H1 (cell line): ENCODE measurements around the gene OR5AU1. TPM values are rescaled to one million over a fixed set of nuclear protein-coding genes. Genes with fewer than 3 reads are reported as not detected.

Experiments
- CTCF ChIA-PET: fragments of 300-600 bp; sonication (Branson Sonifier 250); formaldehyde crosslinking; loops from one replicate; lab custom pipeline; 2021; ENCODE audit not compliant: partially characterized antibody; lab: Charles Lee
- POLR2A ChIA-PET: fragments of 300-600 bp; sonication (Branson Sonifier 250); formaldehyde crosslinking; loops from one replicate; lab custom pipeline; 2021; ENCODE audit warnings: inconsistent platforms; ENCODE audit not compliant: partially characterized antibody; lab: Charles Lee
- DNase-seq, 2 experiments: peaks; one replicate each; pipeline versions ENCODE4 v3.0.0 to v3.0.0-alpha.2; 2010 to 2022; ENCODE audit warnings: low spot score in 2 of 2, low read depth in 1 of 2, mixed read lengths in 1 of 2
- FAIRE-seq: peaks from 2 replicates; lab custom pipeline; 2011; peaks lifted over from hg19 to GRCh38; lab: Jason Lieb, UNC
- H2AFZ ChIP-seq: 2 replicates; pipeline ENCODE4 v1.8.1; 2012; ENCODE audit warnings: low read length, inconsistent platforms
- H2AK5ac ChIP-seq: 2 replicates; pipeline ENCODE4 v1.6.1; 2013; ENCODE audit warnings: low read depth, low read length
- H2BK120ac ChIP-seq: replicated peaks from 2 replicates; pipeline ENCODE3; 2013; ENCODE audit warnings: low read depth, low read length, inconsistent platforms
- H2BK12ac ChIP-seq: 2 replicates; pipeline ENCODE4 v1.6.1; 2013; ENCODE audit warnings: low read depth, low read length
- H2BK15ac ChIP-seq: 2 replicates; pipeline ENCODE4 v1.6.1; 2013; ENCODE audit warnings: low read length
- H2BK20ac ChIP-seq: 2 replicates; pipeline ENCODE4 v1.6.1; 2013; ENCODE audit warnings: low read length
- H2BK5ac ChIP-seq: 2 replicates; pipeline ENCODE4 v1.6.1; 2013; ENCODE audit warnings: low read depth, low read length
- H3K14ac ChIP-seq: 2 replicates; pipeline ENCODE4 v1.6.1; 2013; ENCODE audit warnings: inconsistent platforms; ENCODE audit not compliant: insufficient read length
- H3K18ac ChIP-seq: 2 replicates; pipeline ENCODE4 v1.6.1; 2013; ENCODE audit warnings: low read length; ENCODE audit errors: extremely low read depth
- H3K23ac ChIP-seq: 2 replicates; pipeline ENCODE4 v1.6.1; 2013; ENCODE audit warnings: inconsistent platforms; ENCODE audit not compliant: insufficient read length
- H3K23me2 ChIP-seq: 2 replicates; pipeline ENCODE4 v1.6.1; 2013; ENCODE audit warnings: low read depth, low read length
- H3K27ac ChIP-seq: 2 replicates; pipeline ENCODE4 v1.6.1; 2011; ENCODE audit warnings: low read depth, low read length, inconsistent platforms
- H3K27me3 ChIP-seq, 4 experiments: replicated peaks in 1 of 4; 1 replicate in 1 of 4; 2 replicates in 3 of 4; pipeline versions ENCODE4 v1.6.1 to v1.8.1; 2011 to 2013; ENCODE audit warnings: low read length in 3 of 4, mild to moderate bottlenecking in 3 of 4, inconsistent platforms in 2 of 4, mixed read lengths in 2 of 4, moderate library complexity in 1 of 4; ENCODE audit not compliant: control insufficient read depth in 3 of 4, insufficient read depth in 3 of 4; ENCODE audit errors: extremely low read depth in 1 of 4
- H3K36me3 ChIP-seq, 4 experiments: 2 replicates each; pipeline versions ENCODE4 v1.6.1 to v1.8.1; 2011 to 2013; ENCODE audit warnings: mild to moderate bottlenecking in 4 of 4, low read length in 3 of 4, moderate library complexity in 2 of 4, control low read depth in 1 of 4, inconsistent platforms in 1 of 4; ENCODE audit not compliant: insufficient read depth in 4 of 4, control insufficient read depth in 2 of 4
- H3K4ac ChIP-seq: replicated peaks from 2 replicates; pipeline ENCODE3; 2013; ENCODE audit warnings: low read length, low read depth, mixed read lengths, inconsistent platforms; ENCODE audit not compliant: insufficient read length
- H3K4me1 ChIP-seq, 4 experiments: replicated peaks in 1 of 4; 1 replicate in 1 of 4; 2 replicates in 3 of 4; pipeline versions ENCODE4 v1.6.1 to v1.8.1; 2011 to 2013; ENCODE audit warnings: low read length in 3 of 4, inconsistent platforms in 2 of 4, mixed read lengths in 1 of 4; ENCODE audit not compliant: insufficient read depth in 4 of 4, control insufficient read depth in 3 of 4
- H3K4me2 ChIP-seq, 2 experiments: 2 replicates each; pipeline versions ENCODE4 v1.6.1 to v1.8.1; 2011 to 2013; ENCODE audit warnings: low read depth in 2 of 2, low read length in 2 of 2, control low read depth in 1 of 2, inconsistent platforms in 1 of 2, mild to moderate bottlenecking in 1 of 2; ENCODE audit not compliant: insufficient read depth in 1 of 2
- H3K4me3 ChIP-seq, 4 experiments: fragments of 200-600, 300-600 bp in 1 of 4; sonication (generic), shearing (Covaris generic), sonication (Bioruptor Twin) in 1 of 4; 2 replicates each; pipeline versions ENCODE4 v1.5.1 to v1.8.1; 2011 to 2016; ENCODE audit warnings: low read length in 4 of 4, low read depth in 3 of 4, control low read depth in 2 of 4, inconsistent platforms in 2 of 4, mild to moderate bottlenecking in 2 of 4, mixed read lengths in 1 of 4, moderate library complexity in 1 of 4; ENCODE audit not compliant: insufficient read depth in 2 of 4; ENCODE audit errors: extremely low read depth in 1 of 4
- H3K56ac ChIP-seq: replicated peaks from 2 replicates; pipeline ENCODE3; 2013; ENCODE audit warnings: low read depth, mild to moderate bottlenecking, mixed read lengths, low read length, inconsistent platforms; ENCODE audit not compliant: insufficient read length
- H3K79me1 ChIP-seq: 2 replicates; pipeline ENCODE4 v1.6.1; 2013; ENCODE audit warnings: low read depth, low read length, control low read depth
- H3K79me2 ChIP-seq, 2 experiments: 2 replicates each; pipeline versions ENCODE4 v1.6.1 to v1.8.1; 2012 to 2013; ENCODE audit warnings: low read length in 2 of 2, mild to moderate bottlenecking in 2 of 2, inconsistent platforms in 1 of 2; ENCODE audit not compliant: insufficient read depth in 2 of 2, control insufficient read depth in 1 of 2
- H3K9ac ChIP-seq, 4 experiments: replicated peaks in 1 of 4; 1 replicate in 1 of 4; 2 replicates in 3 of 4; pipeline versions ENCODE4 v1.6.1 to v1.8.1; 2011 to 2013; ENCODE audit warnings: low read depth in 3 of 4, low read length in 3 of 4, control low read depth in 2 of 4, mild to moderate bottlenecking in 2 of 4, moderate library complexity in 2 of 4, inconsistent platforms in 1 of 4; ENCODE audit errors: extremely low read depth in 1 of 4
- H3K9me3 ChIP-seq, 2 experiments: 2 replicates each; pipeline versions ENCODE4 v1.6.1 to v1.8.1; 2012 to 2013; ENCODE audit warnings: mild to moderate bottlenecking in 2 of 2, moderate library complexity in 2 of 2, control low read depth in 1 of 2, inconsistent platforms in 1 of 2, low read depth in 1 of 2, low read length in 1 of 2, mixed read lengths in 1 of 2; ENCODE audit not compliant: insufficient read depth in 2 of 2
- H4K20me1 ChIP-seq, 2 experiments: replicated peaks in 1 of 2; 2 replicates each; pipeline versions ENCODE3 to v1.8.1; 2011 to 2013; ENCODE audit warnings: inconsistent platforms in 2 of 2, low read length in 2 of 2, mild to moderate bottlenecking in 1 of 2; ENCODE audit not compliant: insufficient read depth in 2 of 2, control insufficient read depth in 1 of 2
- H4K5ac ChIP-seq: 2 replicates; pipeline ENCODE4 v1.6.1; 2013; ENCODE audit warnings: low read length, low read depth, mixed read lengths, inconsistent platforms; ENCODE audit not compliant: insufficient read length
- H4K8ac ChIP-seq: 2 replicates; pipeline ENCODE4 v1.8.0; 2013; ENCODE audit warnings: mild to moderate bottlenecking, moderate library complexity, low read length, inconsistent platforms; ENCODE audit not compliant: insufficient read depth; ENCODE audit errors: extremely low read depth
- H4K91ac ChIP-seq: replicated peaks from 2 replicates; pipeline ENCODE3; 2013; ENCODE audit warnings: low read length, mixed read lengths, inconsistent platforms; ENCODE audit not compliant: insufficient read length
- BACH1 ChIP-seq: IDR thresholded peaks from 2 replicates; pipeline ENCODE4 v1.6.1; 2012; ENCODE audit warnings: low read length, improper control_type of control experiment
- BRCA1 ChIP-seq: IDR thresholded peaks from 2 replicates; pipeline ENCODE4 v1.6.1; 2012; ENCODE audit warnings: low read depth, low read length, improper control_type of control experiment
- E2F6 ChIP-seq: IDR thresholded peaks from 2 replicates; pipeline ENCODE4 v1.6.1; 2012; ENCODE audit warnings: inconsistent platforms
- JUN ChIP-seq: IDR thresholded peaks from 2 replicates; pipeline ENCODE4 v1.6.1; 2011; ENCODE audit warnings: low read depth, mild to moderate bottlenecking, improper control_type of control experiment, low read length
- NANOG ChIP-seq: IDR thresholded peaks from 2 replicates; pipeline ENCODE4 v1.6.1; 2011; ENCODE audit warnings: low read length, low read depth, mild to moderate bottlenecking, inconsistent platforms; ENCODE audit not compliant: insufficient read depth, poor library complexity, severe bottlenecking
- POLR2A ChIP-seq, 2 experiments: IDR thresholded peaks; 1 replicate in 1 of 2; 2 replicates in 1 of 2; pipeline ENCODE4 v1.6.1; 2011; ENCODE audit warnings: low read depth in 2 of 2, low read length in 2 of 2, mild to moderate bottlenecking in 2 of 2; ENCODE audit errors: control extremely low read depth in 1 of 2
- POLR2AphosphoS5 ChIP-seq: IDR thresholded peaks from 2 replicates; pipeline ENCODE4 v1.6.1; 2011; ENCODE audit warnings: low read depth, low read length
- TAF1 ChIP-seq: IDR thresholded peaks from 2 replicates; pipeline ENCODE4 v1.6.1; 2011; ENCODE audit warnings: mild to moderate bottlenecking, low read depth, low read length
- TBP ChIP-seq: IDR thresholded peaks from 2 replicates; pipeline ENCODE4 v1.6.1; 2011; ENCODE audit warnings: low read depth, low read length, improper control_type of control experiment
- YY1 ChIP-seq: IDR thresholded peaks from 2 replicates; pipeline ENCODE4 v1.6.1; 2011; ENCODE audit warnings: low read depth, mild to moderate bottlenecking, low read length
- WGBS, 2 experiments: shearing (Covaris generic) in 1 of 2; methylation state at CpG; one replicate each; pipeline versions ENCODE4 v1.1.6 to v1.1.7; 2013 to 2015; ENCODE audit warnings: low lambda C conversion rate in 2 of 2, mixed read lengths in 2 of 2, inconsistent platforms in 1 of 2, low coverage in 1 of 2, missing lambda C conversion rate in 1 of 2; ENCODE audit not compliant: insufficient replicate concordance in 2 of 2, insufficient coverage in 1 of 2, insufficient read length in 1 of 2; ENCODE audit errors: extremely low coverage in 1 of 2, missing lambda C conversion rate in 1 of 2; 5-methylcytosine and 5-hydroxymethylcytosine counted together
- polyA plus RNA-seq, 7 experiments: library from polyadenylated mRNA; depleted of rRNA in 3 of 7; stranded (reverse) in 5 of 7; unstranded in 2 of 7; fragments of >200 nt in 5 of 7; fragments of 200-250 nt in 2 of 7; gene quantifications; 1 replicate in 5 of 7; 2 replicates in 1 of 7; 4 replicates in 1 of 7; pipeline versions ENCODE4 v1.2.1 to v1.2.3, GENCODE V29; 2011 to 2013; ENCODE audit warnings: missing spikeins in 2 of 7, mixed read lengths in 2 of 7
- total RNA-seq: library from RNA; stranded (reverse); fragmentation: NEBNext Ultra II Directional; extraction: Animal tissue kit (Norgen Biotek cat#: 25700); gene quantifications from 2 replicates; pipeline ENCODE4 v1.2.1, GENCODE V29; 2021
- TF ChIP-seq, protein P1 (sequence below): IDR thresholded peaks from 2 replicates; pipeline ENCODE4 v1.6.1; 2012; ENCODE audit warnings: inconsistent platforms

Gene OR5AU1
- total and polyA plus RNA-seq, 2 of the 8 experiments (the other 6 are each of a cell fraction or from before 2014, with no cell fraction given): not detected

DNA sequence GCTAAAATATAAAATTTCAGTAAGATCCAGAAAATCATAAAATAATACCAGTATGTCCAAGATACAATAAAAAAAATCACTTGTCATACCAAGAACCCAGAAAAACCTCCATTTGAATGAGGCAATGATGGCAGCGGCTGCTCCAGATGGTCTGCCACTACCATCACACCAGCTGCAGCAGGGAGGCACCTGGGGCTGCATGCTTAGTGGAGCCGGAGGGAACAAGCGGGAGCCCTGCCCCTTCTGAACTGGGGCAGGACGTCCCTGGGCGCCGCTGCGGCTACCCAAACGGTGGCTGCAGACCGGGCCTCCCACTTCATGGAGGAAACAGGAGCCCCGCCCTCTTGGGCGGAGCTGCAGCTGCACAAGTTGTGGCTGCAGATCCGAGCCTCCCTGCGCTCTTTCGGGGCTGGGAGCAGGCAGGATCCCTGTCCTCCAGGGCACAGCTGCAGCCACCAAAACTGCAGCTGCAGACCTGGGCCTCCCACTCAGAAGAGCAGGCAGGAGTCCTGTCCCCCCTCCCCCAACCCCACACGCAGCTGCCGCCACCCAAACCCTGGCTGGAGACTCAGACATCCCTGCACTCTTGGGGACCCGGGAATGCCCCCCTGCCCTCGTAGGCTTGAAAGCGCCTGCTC lies 36.1 kb upstream of the OR5AU1 start:
- no peak overlapping the region for H3K27ac ChIP-seq
- FAIRE-seq (no peak), DNase-seq (peak; percentile 82 to 86)
- peak overlapping the region in 3 of 4 experiments; percentile 18 to 46 (median 32); a peak in 6 of 8 replicates for H3K4me3 ChIP-seq
- no peak overlapping the region for H2BK120ac ChIP-seq
- H3K56ac ChIP-seq: no peak overlapping the region
- no peak overlapping the region for H2AK5ac ChIP-seq
- peak overlapping the region; percentile 26 to 60; a peak in 3 of 4 replicates for H3K4me2 ChIP-seq
- peak overlapping the region; percentile 83; the same call in 1 of the 2 replicates for H3K18ac ChIP-seq
- H3K79me2 ChIP-seq: no peaks in the 10 kb centered on the region
- ChIA-PET POLR2A (interaction anchor here (0.6 to 5.4 kb wide), 7 partner anchors 12 to 155 kb away, joined by 3 to 101 read pairs (median 4); partner anchors contain the start of gene ARHGEF40), CTCF (interaction anchor here (0.8 to 2.1 kb wide), 5 partner anchors 10 to 177 kb away, joined by 3 to 7 read pairs (median 3); no protein-coding TSS in a partner anchor)
- H2BK12ac ChIP-seq: no peak overlapping the region
- no peaks in the 10 kb centered on the region for H4K20me1 ChIP-seq
- peak overlapping the region; percentile 47 for H4K91ac ChIP-seq
- H2BK5ac ChIP-seq: no peak overlapping the region; the same call in 1 of the 2 replicates
- no peak overlapping the region for H2BK15ac ChIP-seq
- H4K5ac ChIP-seq: peak overlapping the region; percentile 20
- WGBS, 2 experiments: 23% methylated on average over 16 of the region's 19 CpGs; no CpG with 5 or more reads in 1 of the 2 experiments
- H2BK20ac ChIP-seq: no peak overlapping the region
- no peak overlapping the region for H3K14ac ChIP-seq
- no peak overlapping the region for H3K23ac ChIP-seq
- H3K9me3 ChIP-seq: peaks cover 0 to 6% of the 10 kb centered on the region in 2 experiments; a peak in 1 of 4 replicates
- H3K23me2 ChIP-seq: no peaks in the 10 kb centered on the region
- no peaks in the 10 kb centered on the region for H3K79me1 ChIP-seq
- H3K36me3 ChIP-seq: no peaks in the 10 kb centered on the region
- peak overlapping the region; percentile 54; the same call in 1 of the 2 replicates for H2AFZ ChIP-seq
- peaks cover 4 to 8% (median 6%) of the 10 kb centered on the region in 4 experiments; a peak in 6 of 7 replicates for H3K4me1 ChIP-seq
- TF ChIP-seq, protein P1, sequence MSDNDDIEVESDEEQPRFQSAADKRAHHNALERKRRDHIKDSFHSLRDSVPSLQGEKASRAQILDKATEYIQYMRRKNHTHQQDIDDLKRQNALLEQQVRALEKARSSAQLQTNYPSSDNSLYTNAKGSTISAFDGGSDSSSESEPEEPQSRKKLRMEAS: peak; percentile 71
- TF ChIP-seq NANOG: peak; percentile 5
- peak; percentile 39; the same call in 1 of the 2 replicates for TF ChIP-seq POLR2AphosphoS5
- TF ChIP-seq JUN: no peak
- TF ChIP-seq BRCA1: no peak
- peak; percentile 77 for TF ChIP-seq E2F6
- peak; percentile 74; the same call in 1 of the 2 replicates for TF ChIP-seq YY1
- TF ChIP-seq TBP: peak; percentile 57
- 0 out of 2 replicates have a peak, but pooled peaks have one; percentile 37 for TF ChIP-seq TAF1
- peak in 1 of 2 experiments; percentile 48; a peak in 1 of 3 replicates for TF ChIP-seq POLR2A (IDR thresholded peaks at IDR 0.05; ENCODE audit: control extremely low read depth in 1 of 2, low read depth in 2 of 2, low read length in 2 of 2)
- no peak for TF ChIP-seq BACH1
- no peak overlapping the region for H3K9ac ChIP-seq
- no peak overlapping the region for H3K4ac ChIP-seq
- H4K8ac ChIP-seq: peak overlapping the region; percentile 93
- H3K27me3 ChIP-seq: no peaks in the 10 kb centered on the region; a peak in 1 of 7 replicates
